ENCODE measurements around the gene PHF20.

Gene PHF20

DNA sequence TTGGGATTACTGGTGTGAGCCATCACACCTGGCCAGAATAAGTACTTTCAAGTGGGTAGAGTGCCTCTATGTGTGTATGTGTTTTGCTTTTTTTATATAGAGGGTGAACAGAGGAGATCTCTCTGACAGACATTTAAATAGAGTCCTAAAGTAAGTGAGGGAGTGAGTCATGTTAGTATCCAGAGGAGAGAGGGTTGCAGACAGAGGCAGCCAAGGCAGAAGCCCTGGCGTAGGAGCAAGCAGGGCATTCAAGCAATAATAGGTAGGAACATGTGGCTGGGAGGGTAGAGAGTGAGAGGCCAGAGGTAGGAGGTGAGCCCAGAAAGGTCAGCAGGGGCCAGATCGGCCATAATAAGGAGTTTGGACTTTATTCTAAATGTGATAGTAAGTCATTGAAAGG, 48.9 kb downstream of the PHF20 start:
- no peak for DNase-seq (ENCODE audit: low spot score)
- TF ChIP-seq, protein P1, sequence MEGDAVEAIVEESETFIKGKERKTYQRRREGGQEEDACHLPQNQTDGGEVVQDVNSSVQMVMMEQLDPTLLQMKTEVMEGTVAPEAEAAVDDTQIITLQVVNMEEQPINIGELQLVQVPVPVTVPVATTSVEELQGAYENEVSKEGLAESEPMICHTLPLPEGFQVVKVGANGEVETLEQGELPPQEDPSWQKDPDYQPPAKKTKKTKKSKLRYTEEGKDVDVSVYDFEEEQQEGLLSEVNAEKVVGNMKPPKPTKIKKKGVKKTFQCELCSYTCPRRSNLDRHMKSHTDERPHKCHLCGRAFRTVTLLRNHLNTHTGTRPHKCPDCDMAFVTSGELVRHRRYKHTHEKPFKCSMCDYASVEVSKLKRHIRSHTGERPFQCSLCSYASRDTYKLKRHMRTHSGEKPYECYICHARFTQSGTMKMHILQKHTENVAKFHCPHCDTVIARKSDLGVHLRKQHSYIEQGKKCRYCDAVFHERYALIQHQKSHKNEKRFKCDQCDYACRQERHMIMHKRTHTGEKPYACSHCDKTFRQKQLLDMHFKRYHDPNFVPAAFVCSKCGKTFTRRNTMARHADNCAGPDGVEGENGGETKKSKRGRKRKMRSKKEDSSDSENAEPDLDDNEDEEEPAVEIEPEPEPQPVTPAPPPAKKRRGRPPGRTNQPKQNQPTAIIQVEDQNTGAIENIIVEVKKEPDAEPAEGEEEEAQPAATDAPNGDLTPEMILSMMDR (IDR thresholded peaks at IDR 0.05; ENCODE audit: extremely low read depth, insufficient read depth, missing control alignments): no peak
- in situ Hi-C loops (cut with MboI; ENCODE audit: low pct_unique_long_range_greater_than_20kb, low sequenced_read_pairs, unreplicated experiment): no loop called here

DNA sequence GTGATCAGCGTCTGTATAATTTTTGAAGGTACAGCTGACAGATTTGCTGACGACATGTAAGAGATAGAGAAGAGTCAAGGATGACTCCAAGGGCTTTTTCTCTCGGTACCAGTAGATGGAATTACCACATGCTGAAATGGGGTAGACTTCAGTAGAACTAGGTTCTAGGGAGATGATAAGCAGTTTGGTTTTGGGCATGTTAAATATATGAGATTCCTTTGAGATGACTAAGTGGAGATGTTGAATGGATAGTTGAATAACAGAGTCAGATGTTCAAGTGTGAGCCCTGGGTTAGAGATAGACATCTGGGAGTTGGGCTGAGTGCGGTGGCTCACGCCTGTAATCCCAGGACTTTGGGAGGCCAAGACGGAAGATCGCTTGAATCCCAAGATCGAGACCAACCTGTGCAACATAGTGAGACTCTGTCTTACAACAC, 50.0 kb downstream of the PHF20 start:
- DNase-seq (ENCODE audit: low spot score): no peak
- TF ChIP-seq, protein P1 (IDR thresholded peaks at IDR 0.05; ENCODE audit: extremely low read depth, insufficient read depth, missing control alignments): no peak
- in situ Hi-C loops (cut with MboI; ENCODE audit: low pct_unique_long_range_greater_than_20kb, low sequenced_read_pairs, unreplicated experiment): no loop called here

DNA sequence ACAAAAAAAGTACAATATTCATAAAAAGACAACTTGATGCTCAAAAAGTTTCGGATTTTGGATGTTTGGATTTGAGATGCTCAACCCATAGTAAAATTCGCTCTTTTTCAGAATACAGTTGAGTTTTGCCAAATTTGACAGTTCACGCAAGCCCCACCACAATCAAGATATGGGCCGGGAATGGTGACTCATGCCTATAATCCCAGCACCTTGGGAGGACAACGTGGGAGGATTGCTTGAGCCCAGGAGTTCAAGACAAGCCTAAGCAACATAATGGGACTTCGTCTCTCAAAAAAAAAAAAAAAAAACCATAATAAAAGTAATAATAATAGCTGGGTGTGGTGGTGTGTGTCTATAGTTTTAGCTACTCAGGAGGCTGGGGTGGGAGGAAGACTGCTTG, 51.3 kb downstream of the PHF20 start:
- DNase-seq (ENCODE audit: low spot score): no peak
- TF ChIP-seq, protein P1 (IDR thresholded peaks at IDR 0.05; ENCODE audit: extremely low read depth, insufficient read depth, missing control alignments): no peak
- in situ Hi-C loops (cut with MboI; ENCODE audit: low pct_unique_long_range_greater_than_20kb, low sequenced_read_pairs, unreplicated experiment): no loop called here

DNA sequence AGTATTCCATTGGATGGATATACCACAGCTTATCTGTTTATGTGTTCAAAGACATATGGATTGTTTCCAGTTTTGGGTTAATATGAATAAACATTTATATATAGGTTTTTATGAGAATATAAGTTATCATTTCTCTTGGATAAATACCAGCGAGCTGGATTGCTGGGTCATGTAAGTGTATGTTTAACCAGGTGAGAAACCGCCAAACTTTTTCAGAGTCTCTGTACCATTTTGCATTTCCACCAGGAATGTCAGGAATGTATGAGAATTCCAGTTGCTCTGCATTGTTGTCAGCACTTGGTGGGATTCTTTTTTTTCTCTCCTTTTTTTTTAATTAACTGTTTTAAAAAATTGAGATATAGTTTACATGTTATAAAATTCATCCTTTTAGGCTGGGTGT, 52.1 kb downstream of the PHF20 start:
- TF ChIP-seq, protein P1 (IDR thresholded peaks at IDR 0.05; ENCODE audit: extremely low read depth, insufficient read depth, missing control alignments): no peak
- in situ Hi-C loops (cut with MboI; ENCODE audit: low pct_unique_long_range_greater_than_20kb, low sequenced_read_pairs, unreplicated experiment): no loop called here
- DNase-seq (ENCODE audit: low spot score): no peak

DNA sequence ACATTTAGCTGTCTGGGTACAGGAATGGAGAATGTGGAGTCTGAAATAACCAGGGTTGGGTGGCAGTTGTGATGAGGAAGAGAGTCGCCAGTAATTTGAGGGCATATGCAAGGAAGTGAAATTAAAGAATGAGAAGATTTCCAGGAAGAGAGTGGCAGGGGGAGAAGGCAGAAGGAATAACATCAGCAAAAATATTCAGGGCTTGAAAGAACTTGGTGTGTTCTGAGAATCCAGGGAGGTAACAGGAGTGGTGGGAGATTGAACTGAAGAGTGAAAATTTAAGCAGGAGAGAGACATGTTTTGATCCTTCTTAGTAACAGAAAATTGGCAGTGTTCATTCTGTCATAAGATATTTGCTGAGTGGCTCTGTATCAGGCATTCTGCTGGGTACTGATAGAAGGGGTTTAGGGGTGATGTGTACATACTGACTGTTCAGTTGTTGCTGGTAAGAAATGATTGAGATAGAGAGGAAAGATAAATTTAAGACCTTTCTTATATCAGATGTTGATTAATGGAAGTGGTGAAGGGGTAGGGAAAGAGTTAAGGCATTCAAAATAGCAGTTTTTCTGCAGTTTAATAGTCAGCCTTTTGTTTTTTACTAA, 54.7 kb downstream of the PHF20 start:
- in situ Hi-C loops (cut with MboI; ENCODE audit: low pct_unique_long_range_greater_than_20kb, low sequenced_read_pairs, unreplicated experiment): no loop called here
- TF ChIP-seq, protein P1 (IDR thresholded peaks at IDR 0.05; ENCODE audit: extremely low read depth, insufficient read depth, missing control alignments): no peak
- DNase-seq (ENCODE audit: low spot score): no peak

DNA sequence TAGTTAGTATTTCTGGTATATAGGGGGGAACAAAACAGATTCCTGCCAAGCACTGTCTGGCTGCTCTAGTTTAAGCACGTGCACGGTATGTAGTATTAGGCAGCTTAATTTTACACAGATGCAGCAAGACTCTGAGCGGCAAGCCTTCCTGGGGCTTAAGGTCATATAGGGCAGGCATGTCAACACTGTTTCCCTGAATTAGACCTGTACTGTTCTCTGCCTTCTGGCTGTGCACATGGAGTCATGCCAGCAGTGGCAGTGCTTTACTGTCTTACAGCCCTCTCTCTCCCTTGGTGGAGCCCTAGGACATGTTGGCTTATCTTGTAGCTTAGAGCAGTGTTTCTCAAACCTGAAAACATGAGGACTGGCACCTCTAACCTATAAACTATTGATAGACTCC, 56.6 kb downstream of the PHF20 start:
- in situ Hi-C loops (cut with MboI; ENCODE audit: low pct_unique_long_range_greater_than_20kb, low sequenced_read_pairs, unreplicated experiment): no loop called here
- TF ChIP-seq, protein P1 (IDR thresholded peaks at IDR 0.05; ENCODE audit: extremely low read depth, insufficient read depth, missing control alignments): no peak
- no peak for DNase-seq (ENCODE audit: low spot score)
